AG08395 (cell line): Measurements from ENCODE around the gene ADK.
"Not testable (repeated sequence)": the region's sequence is repeated elsewhere in the genome, so short reads cannot be mapped to it uniquely, and the experiment has no call there.

Source experiments
- DNase-seq: peaks from one replicate; pipeline ENCODE4 v3.0.0; 2012; ENCODE audit warnings: mixed read lengths, low spot score

The ADK gene

DNA sequence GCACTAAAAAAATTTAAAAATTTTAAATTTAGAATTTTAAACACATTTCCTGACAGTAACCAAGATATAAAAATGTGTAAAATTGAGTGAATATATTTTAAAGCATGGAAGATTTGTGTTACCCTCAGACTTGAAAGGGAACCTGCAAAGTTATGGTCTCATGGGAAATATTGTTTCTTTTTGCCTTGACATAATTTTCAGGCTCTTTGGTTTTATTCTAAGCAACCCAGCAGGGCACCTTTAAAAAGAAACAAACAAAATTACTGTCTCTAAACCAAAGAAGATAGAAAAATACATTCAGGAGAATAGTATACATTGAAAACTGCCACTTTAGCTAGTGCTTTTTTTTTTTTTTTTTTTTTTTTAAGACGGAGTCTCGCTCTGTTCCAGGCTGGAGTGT, 87.5 kb downstream of the ADK start:
- no peak for DNase-seq

DNA sequence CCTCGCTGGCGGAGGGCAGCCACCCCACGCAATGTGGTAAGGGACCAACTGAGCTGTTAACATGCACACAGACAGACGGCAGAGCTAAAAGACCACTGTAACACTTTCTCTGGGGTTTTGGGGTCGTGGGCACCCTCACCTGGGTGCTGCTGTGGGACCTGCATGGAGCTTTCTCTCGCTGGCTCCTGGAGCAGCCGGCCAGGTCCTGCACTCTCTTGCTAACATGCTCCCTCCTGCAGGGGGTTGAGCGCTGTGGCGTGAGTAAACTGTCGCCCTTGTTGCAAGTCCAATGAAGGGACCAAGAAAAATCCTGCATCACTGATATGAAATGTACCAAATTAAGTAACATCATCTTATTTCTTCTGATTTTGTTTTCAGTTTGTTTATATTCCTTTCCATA, 92.0 kb downstream of the ADK start:
- DNase-seq, result no peak

DNA sequence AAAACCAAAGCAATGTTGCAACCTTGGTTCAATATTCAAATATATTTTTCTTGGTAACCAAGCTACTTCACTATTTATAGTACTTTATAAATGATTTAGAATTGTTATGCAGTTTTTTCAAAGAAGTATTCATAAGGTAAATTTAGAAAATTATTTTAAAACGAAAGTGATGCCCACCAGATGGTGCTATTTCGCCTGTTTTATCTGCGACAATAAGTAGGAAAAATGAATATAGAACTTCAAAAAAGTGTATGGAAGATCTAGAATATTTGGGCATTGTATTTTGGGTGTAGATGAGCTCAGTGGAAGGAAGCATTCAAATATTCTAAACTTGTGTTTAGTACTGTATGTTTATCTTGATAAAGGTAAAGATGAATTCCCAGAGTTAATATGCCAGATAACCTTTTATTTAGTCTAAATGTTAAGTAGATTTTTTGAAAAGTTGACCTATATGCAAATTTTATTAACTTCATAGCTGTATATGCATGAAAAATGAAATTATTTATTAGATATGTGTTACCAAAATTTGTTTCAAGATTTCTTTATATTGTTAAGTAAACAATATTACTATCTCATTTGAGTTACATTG, 93.2 kb downstream of the ADK start:
- DNase-seq, result no peak

DNA sequence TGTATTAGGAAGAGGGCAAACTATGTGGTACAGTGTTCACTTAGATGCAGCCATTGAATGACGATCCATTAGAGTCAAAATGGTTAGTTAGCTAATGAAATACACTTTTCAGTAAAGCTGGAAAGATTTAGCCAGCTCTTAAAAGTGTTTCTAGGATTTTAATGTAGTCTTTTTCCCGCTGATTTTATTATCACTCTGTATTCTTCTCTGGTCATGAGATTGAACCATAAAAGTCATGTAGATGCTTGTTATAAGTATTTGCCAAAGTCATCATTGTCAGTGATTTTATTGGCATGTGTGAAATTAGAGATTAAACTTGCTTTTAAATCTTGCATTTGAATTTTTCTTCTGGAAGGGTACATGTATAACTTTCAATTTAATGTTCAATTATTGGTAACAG, 93.8 kb downstream of the ADK start:
- DNase-seq, result no peak

DNA sequence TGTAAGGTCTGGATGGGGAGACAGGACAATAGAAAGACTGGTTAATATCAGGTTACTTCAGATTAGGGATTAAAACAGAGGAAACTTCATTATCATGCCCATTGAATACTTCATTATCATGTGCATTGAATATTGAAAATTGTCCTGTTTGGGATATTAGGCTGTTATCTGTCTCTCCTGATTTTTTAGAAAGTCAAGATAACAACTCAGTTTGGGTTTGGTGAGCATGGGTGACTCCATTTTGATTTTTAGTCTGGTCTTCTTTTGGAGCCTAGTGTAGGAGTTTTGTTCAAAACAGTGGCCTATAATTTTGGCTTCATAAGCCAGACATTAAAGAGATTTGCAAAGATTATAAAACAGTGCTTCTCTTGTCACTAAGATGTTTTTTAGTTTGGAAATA, 95.5 kb downstream of the ADK start:
- DNase-seq, result no peak

DNA sequence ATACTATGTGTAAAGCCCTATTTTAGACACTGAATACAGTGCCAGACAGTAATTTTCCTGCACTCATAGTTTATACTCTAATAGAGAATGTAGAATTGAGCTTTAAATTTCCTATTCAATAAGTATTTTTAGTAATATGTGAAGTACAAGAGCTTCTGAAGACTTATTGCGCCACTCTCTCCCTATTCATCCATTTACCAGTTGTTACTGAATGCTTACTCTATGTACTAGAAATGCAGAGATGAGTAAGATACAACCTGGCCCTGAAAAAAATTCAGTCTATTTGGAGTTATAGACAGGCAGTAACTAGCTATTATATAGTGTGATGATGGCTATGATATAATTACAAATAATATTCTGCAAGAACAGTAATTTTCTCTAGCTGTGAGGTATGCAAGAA, 98.8 kb downstream of the ADK start:
- DNase-seq, result no peak

DNA sequence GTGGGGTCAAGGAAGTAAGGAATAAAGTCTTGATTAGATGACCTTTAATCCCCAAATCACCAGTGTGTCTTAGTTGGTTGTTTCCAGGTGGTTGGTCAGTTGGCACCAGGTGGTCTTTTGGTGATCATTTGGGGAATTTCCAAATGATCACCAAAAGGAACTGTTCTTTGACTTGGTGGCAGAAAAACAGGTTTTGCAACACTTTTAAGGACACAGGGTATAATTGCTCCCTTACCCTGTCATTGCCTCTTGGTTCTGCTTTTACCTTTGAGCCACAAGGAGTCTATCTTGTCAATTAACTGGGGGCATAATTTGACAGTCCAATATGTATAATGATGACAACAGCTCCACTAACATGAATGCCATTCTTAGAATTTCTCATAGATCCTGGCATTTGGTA, 104.2 kb downstream of the ADK start:
- DNase-seq, result no peak

DNA sequence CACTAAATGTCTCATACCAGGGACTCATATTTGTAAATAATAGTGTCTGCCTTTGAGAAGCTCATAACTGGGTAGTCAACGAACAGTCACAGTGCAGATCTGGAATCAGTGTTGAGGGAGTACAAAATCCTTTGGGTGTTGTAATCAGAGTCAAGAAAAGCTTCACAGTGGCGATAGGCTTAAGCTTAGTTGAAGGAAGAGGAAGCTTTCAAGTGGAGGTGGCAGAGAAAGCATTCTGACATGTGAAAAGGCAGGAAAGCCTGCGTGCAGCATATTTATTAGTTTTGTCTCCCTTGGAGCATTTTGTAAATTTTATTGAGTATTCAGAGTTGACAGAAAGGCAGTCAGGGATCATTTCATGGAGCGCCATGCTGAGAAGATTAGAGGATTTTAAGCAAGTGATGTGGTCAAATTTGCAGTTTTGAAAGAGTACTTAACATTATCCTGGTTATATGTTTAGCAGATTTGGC, 104.9 kb downstream of the ADK start:
- DNase-seq, result peak; percentile 3

DNA sequence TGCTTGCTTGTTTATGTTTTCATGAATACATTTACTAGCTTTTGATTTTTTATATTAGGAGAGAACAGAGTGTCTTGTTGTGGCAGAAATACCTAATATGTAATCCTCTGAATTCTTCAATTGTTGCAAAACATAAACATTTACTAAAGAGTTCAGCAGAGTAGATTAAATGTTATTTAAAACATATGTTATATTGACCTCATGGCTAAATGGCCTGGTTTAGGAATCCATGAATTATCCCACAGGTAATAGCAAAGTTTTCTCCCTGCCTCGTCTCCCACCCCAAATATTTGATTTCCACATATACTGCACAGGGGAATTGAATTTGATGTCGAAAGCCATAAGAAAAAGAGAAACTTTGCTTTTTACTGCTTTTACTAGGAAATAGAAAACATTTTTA, 111.8 kb downstream of the ADK start:
- DNase-seq, result no peak

DNA sequence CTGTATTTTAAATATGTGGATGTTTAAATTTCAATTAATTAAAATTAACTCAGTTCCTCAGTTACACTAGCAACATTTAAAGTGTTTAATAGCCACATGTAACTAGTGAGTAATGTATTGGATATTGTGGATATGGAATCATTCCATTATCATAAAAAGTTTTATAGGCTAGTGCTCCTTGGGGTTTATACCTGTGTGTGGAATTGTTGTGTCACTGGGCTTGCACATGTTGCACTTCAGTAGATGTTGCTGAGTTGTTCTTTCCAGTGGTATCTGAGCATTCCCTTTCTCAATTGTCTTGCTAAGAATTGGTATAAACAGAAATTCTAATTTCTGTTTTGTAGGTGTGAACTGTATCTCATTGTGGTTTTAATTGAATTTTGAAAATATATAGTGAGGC, 113.0 kb downstream of the ADK start:
- no peak for DNase-seq

DNA sequence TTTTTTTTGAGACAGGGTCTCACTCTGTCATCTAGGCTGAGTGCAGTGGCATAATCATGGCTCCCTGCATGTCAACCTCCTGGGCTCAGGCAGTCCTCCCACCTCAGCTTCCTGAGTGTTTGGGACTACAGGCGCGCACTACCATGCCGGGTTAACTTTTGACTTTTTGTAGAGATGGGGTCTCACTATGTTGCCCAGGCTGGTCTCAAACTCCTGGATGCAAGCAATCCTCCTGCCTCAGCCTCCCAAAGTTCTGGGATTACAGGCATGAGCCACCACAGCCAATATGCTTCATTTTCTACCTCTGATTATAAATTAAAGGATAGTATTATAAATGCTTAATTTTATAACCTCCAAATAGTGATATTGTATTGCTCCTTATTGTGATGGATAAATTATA, 121.3 kb downstream of the ADK start:
- DNase-seq, result no peak

DNA sequence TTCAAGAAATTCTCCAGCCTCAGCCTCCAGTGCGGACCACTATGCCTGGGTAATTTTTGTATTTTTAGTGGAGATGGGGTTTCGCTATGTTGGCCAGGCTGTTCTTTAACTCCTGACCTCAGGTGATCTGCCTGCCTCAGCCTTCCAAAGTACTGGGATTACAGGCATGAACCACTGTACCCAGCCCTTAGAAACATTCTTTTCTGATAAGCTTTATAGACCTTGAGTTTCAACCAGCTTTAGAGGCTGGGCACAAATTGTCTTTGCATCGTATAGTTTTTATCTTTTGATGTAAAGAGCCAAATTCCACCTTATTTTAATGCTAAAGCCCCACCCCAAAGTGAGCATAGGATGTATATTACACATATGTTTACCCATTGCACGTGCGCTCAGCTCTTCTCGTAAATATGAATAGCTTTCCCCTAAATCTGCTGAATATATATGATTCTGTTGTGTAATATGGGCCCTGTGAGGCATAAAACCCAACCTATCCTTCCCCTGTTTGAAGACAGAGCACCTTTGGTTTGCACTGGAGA, 124.8 kb downstream of the ADK start:
- no peak for DNase-seq

DNA sequence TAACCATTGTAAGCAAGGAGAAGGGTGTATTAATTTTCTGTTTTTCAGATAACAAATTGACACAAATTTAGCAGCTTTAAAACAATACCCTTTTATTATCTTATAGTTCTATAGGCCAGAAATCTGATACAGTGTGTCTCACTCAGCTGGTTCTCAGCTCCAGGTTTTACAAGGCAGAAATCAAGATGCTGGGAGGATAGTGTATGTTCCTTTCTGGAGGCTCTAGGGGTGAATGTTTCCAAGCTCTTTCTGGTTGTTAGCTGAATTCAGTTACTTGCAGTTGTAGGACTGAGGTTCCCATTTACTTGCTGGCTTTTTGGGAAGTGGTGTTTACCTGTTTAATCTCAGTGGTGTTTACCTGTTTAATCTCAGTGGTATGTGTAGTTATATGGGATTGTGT, 125.4 kb downstream of the ADK start:
- no peak for DNase-seq

DNA sequence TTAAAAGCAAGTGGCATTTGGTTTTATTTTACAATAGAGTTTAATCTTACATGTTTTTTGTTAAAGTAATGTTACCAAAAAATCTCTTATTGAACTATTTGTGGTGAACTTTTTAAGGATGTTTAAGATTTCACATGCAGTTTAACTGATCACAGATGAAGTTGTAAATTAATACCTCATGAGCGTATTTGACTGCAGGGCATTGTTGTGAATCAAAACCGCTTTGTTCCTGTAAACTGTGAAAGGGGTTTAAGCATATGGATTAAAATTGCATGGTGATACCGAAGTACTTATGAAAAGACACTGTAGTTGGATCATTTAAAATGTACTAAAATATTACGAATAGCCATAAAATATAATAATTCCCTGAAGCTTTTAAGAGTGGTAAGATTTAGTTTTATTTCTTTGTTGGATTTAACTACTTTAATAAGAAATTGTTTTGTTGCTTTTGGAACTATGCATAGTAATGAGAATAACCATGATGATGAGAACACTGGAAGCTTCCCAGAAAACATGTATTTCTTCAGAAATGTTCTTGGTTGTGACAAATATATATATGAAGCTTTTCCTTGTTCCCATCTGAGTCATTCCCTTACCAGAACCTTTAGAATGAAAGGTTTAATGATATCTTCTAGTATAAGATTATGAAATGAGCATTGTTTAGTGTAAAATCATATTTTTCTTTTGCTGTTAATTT, 131.3 kb downstream of the ADK start:
- peak; percentile 10 for DNase-seq

DNA sequence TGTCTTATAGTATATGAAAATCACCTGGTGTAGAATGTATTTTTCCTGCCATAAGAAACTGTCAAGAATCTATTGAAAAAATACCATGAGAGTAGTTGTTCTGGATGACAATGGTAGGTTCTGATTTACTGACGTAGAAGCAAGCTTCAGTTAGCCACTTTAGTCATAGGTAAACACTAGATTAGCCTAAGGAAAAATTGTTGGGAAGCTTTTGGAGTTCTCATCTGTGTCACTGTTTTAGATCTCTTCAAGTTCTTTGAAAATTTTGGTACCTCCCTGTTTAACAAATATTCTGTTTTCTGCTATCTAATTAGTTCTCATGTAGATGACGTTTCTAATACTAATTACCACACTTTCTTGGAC, 131.8 kb downstream of the ADK start:
- DNase-seq, result no peak

DNA sequence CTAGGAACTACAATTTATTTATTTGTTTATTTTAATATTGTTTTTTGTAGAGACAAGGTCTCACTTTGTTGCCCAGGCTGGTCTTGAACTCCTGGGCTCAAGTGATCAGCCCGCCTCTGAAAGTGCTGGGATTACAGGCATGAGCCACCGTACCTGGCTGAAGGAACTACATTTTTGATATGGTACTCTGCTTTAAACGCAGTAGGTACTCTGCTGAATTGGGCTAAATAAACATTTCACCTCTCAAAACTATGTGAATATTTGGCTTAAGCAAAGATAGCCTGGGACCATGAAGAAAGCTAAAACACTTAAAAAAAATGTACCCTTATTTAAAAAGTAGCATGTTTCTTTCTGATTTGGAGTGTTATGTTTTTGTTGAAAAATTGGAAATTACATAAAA, 138.2 kb downstream of the ADK start:
- DNase-seq, result no peak

DNA sequence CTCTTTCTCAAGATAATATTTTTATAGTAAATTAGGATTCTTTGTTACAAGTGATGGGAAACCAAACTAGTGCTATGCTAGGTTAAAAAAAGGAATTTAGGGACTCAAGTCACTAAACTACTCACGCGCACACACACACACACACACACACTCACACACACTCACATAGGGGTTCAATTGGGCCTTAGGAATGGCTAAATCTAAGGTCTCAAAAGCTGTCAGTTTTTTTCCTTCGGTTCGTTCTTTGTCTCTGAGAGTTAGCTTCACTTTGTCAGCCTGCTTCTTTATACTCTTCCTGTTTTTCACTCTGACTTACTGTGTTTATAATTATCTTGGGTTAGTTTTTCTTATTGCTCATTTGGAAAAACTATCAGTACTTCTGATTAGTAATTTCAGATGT, 138.9 kb downstream of the ADK start:
- DNase-seq, result no peak

DNA sequence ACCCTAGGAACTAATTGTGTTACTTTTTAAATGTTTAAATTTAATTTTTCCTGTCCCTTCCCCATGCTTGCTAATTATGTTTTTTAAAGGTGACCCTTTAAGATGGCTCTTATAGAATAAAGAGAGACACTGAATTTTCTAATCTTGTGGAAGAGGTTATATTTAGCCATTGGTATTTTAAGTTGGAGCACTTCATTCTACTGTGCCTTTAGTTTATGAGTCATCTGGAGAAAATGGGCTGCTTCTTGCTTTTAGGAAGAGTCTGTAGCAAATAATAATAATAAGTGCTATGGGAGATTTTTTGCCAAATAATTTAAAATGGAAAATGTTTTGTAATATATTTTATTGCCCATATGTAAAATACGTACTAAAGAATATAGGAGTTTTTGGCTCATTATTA, 139.7 kb downstream of the ADK start:
- DNase-seq, result peak; percentile 34

DNA sequence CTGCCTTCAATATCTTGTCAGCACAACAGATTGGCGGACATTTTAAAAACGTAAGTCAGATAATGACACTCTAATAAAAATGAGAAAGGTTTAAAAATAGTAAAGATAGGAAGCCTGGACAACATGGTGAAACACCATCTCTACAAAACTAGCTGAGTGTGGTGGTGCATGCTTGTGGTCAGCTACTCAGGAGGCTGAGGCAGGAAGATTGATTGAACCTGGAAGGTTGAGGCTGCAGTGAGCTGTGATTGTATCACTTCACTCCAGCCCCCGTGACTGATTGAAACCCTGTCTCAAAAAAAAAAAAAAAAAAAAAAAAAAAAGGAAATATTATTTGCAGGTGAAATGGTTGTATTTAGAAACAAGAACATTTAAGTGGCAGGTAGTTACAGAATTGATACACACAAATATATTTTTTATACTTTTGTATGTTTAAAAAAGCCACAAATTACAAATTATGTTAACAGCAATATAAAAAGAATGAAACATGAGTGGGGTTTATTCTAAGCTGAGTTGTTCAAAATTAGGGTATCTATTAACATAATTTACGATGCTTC, 141.9 kb downstream of the ADK start:
- no peak for DNase-seq

DNA sequence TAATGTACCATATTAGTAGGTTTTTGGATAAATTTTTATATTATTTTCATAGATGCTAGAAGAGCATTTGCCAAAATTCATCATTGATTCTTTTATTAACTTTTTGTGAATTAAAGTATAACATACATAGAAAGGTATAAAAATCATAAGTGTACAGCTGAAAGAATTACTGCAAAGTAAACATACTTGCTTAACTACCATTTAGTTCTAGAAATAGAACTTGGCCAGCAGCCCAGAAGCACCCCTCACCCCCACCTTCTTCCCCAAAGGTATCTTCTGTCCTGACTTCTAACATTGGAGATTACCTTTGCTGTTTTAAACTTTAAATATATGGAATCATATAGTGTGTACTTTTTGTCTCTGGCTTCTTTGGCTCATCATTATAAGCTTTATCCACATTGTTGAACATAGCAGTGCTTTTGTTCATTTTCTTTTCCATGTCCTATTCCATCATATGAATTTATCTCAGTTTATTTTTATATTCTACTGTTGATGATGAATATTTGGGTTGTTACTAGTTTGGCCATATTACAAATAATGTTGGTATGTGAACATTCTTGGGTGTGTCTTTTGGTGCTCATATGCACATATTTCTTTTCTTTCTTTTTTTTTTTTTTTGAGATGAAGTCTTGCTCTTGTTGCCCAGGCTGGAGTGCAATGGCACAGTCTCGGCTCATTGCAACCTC, 142.8 kb downstream of the ADK start:
- peak; percentile 58 for DNase-seq

DNA sequence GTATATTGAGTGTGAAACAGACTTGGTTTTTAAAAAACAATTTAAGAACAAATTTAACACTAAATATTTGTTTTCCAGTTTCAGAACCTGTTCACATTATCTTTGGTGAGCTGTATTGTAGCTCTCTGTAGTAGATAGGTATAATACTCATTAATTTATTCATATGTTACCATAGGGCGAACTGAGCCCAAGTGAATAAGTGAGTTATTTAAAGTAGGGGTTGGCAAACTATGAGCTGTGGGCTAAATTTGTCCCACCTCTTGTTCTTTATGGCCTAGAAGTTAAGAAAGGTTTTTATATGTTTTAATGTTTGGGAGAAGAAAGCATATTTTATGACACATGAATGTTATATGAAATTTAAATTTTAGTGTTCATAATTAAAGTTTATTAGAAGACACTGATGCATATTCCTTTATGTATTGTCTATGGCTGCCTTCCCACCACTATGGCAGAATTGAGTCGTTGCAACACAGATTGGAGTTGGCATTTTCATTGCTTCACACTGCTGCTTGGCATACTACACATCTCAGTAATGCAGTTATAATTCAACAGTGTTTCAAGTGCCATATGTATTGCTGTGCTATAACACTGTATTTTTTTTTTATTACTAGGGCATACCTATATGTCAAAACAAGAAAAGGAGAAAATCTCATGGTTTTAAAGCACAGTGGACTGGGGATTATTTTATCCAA, 146.5 kb downstream of the ADK start:
- no peak for DNase-seq

DNA sequence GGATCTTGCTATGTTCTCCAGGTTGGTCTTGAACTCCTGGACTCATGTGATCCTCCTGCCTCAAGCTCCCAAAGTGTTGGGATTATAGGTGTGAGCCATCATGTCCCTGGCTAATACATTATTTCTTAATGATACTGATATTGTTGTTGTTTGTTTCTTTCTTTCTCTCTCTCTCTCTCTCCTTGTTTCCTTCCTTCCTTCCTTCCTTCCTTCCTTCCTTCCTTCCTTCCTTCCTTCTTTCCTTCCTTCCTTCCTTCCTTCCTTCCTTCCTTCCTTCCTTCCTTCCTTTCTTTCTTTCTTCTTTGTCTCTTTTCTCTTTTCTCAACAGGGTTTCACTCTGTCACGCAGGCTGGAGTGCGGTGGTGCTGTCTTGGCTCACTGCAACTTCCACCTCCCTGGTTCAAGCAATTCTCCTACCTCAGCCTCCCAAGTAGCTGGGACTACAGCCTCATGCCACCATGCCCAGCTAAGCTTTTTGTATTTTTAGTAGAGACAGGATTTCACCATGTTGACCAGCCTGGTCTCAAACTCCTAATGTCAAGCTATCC, 149.1 kb downstream of the ADK start:
- DNase-seq, result not testable (repeated sequence)
